Coronary artery (tissue), 2 donors: ENCODE measurements around the gene PBX1.

Source experiments
- DNase-seq: peaks from one replicate; pipeline ENCODE4 v3.0.0-alpha.2; 2017; ENCODE audit warnings: low spot score
- H3K27ac ChIP-seq, 2 donors: fragments of 200-600 bp; sonication (generic); one replicate each; pipeline ENCODE4 v1.5.1; 2016 to 2019
- H3K4me3 ChIP-seq: fragments of 200-600 bp; sonication (generic); 2 replicates; pipeline ENCODE4 v1.5.1; 2016; ENCODE audit warnings: mild to moderate bottlenecking, moderate library complexity
- TF ChIP-seq, protein P1 (sequence below): fragments of 200-600 bp; sonication (generic); IDR thresholded peaks from one replicate; pipeline ENCODE4 v1.5.1; 2019; ENCODE audit warnings: antibody characterized with exemption

The PBX1 gene

DNA sequence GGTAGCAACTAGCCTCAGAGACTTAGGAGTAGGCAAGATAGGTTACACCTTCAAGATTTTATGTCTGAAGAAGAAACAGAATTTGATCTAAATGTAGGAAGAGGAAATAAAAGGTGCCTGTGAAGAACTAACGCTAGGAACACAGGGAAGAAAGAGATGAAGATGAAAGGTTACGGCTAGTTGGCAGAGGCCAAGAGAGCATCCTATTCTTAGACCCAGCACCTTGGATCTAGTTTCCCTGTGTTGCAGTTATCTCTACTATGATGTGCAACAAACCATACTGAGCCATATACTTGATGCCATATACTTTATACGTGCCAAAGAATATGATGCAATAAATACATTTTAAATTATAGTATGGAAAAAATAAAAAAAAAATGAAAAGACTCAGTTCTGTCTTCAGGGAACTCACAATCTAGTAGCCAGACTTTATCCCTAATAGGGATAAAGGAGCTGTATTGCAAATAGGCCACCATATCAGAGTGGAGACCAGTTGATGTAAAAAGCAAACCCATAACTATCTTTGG is 181.1 kb downstream of the PBX1 start:
- TF ChIP-seq, protein P1, sequence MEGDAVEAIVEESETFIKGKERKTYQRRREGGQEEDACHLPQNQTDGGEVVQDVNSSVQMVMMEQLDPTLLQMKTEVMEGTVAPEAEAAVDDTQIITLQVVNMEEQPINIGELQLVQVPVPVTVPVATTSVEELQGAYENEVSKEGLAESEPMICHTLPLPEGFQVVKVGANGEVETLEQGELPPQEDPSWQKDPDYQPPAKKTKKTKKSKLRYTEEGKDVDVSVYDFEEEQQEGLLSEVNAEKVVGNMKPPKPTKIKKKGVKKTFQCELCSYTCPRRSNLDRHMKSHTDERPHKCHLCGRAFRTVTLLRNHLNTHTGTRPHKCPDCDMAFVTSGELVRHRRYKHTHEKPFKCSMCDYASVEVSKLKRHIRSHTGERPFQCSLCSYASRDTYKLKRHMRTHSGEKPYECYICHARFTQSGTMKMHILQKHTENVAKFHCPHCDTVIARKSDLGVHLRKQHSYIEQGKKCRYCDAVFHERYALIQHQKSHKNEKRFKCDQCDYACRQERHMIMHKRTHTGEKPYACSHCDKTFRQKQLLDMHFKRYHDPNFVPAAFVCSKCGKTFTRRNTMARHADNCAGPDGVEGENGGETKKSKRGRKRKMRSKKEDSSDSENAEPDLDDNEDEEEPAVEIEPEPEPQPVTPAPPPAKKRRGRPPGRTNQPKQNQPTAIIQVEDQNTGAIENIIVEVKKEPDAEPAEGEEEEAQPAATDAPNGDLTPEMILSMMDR = no peak
- Histone ChIP-seq H3K4me3 (no peak overlapping the region), H3K27ac (no peak overlapping the region)
- no peak for DNase-seq

DNA sequence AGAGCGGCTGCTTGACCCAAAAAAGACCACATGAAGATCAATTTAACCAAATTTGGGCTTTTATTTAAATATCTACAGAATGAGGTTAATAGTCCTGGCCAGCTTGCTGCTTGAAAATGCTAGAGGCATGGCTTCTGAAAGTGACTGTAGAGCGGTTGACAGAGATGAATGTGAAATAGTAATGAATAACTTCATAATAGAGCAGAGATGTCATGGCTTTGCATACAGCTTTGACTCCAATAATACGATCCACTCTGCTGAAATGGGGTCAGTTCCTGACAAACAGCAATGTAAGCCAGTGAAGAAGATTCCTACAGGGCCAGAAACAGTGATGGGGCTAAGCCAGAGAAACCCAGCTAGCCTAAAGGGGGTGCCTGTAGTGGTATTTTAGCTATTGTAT is 183.8 kb downstream of the PBX1 start:
- Histone ChIP-seq H3K4me3 (no peak overlapping the region), H3K27ac (no peak overlapping the region)
- TF ChIP-seq, protein P1 = no peak
- DNase-seq = no peak

DNA sequence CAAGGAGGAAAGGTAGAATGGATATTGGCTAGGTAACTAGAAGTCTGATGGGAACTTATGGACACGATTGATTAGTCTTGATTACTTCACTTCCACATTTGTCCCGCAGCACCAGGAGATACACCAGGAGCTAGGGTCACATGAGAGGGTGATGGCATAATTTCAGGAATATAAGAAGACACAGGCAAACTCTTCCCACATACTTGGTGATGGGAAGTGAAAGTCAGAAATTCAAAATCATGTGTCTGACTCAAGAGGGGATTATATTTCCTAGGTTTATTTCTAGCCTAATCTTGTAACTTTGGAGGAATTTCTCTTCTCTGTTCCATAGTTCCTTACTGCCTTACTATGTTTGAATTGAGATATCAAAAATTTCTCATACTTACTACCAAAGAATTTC is 185.0 kb downstream of the PBX1 start:
- no peak overlapping the region for H3K27ac ChIP-seq
- no peak for DNase-seq
- TF ChIP-seq, protein P1 = no peak
- H3K4me3 ChIP-seq = no peak overlapping the region

DNA sequence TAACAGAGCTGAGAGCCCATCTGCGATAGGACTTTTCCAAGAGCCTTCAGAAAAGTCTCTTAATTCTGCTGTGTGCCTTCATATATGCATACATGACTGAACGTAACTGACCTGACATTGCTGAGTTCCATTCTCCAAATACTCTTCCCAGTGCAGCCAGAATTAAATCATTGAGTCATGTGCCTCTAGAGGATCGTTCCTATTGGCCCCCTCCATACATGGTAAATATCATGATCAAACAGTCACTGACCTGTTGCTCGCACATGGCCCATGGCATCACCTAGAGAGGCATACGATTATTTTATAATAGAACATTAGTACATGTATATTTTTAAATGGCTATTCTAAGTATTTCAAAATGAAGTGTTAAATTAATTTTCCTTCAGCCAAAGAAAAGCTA is 186.8 kb downstream of the PBX1 start:
- H3K27ac ChIP-seq = no peak overlapping the region
- no peak overlapping the region for H3K4me3 ChIP-seq
- TF ChIP-seq, protein P1 = no peak
- no peak for DNase-seq

DNA sequence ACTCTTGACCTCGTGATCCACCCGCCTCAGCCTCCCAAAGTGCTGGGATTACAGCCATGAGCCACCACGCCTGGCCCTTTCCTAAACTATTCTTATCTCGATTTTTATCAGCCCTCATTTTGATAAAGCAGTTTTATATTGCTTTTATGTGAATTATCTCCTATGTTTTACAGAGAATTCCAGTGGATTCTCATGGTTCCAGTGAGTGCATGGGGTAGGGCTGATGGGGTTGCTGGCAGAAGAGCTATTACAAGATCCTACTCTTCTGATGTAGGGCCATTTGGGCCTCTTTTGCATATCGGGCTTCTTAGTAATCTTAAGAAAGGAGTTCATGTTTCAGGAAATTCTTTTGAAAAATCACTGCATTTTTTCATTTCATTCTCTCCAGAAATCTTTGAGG is 187.6 kb downstream of the PBX1 start:
- DNase-seq = no peak
- H3K4me3 ChIP-seq = no peak overlapping the region
- TF ChIP-seq, protein P1 = no peak
- H3K27ac ChIP-seq = peak overlapping the region in 1 of 2 donors; percentile 10

DNA sequence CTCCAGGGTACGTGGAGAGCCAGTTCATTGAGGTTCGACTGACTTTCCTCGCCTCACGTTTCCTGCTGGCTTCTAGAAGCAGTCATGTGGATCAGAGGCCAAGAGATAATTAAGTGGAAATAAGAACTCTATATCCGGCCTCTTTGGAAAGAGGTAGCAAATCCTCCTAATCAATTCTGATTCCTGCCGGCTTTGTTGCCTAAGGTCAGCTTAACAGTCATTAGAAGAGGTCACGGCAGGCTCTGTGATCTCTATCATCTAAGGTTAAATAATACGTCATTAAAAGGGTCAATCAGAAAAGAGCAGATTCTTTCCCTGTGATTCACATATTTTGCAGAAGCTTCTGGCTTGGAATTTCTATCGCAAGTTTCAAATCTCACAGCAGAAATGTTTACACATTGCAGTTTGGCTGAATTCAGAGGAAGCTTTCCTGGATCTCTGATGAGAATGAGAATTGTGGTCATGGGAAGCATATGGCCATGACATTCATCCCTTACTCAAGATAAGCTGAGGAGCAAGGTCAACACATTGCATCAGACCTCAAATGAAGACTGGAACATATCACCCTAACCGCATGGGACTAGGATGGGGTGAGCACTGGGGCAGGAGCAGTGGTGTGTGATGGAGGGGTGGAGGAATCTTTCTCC is 189.4 kb downstream of the PBX1 start:
- H3K4me3 ChIP-seq = peak overlapping the region; percentile 43
- no peak for DNase-seq
- peak overlapping the region; percentile 54 to 82 for H3K27ac ChIP-seq
- TF ChIP-seq, protein P1 = no peak

DNA sequence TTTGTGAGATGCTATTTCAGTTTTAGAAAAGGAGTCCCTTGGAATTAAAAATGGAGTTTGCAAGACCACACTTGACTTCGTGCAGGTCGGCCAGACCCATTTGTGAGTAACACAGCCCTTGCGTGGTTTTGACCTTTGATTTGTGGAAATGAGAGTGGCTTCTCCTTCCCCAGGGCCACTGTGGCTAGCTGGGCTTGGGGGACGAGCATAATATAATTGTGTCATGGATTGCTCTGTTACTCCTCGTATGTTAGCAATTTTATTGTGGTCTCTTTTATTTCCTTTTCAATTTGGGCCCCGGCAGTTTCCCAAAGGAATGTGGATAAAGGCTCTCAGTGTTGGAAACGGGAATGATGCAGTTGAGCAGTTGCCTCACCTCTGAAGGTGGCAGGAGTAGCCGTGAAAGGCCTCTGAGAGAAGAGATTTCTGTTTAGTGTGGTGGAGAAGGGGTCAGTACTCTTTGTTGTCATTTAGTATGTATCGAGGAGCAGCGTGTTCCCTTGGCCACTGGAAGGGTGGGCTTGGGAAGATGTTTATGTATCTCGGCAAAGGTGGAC is 194.6 kb downstream of the PBX1 start:
- peak overlapping the region; percentile 67 to 84 for H3K27ac ChIP-seq
- DNase-seq = no peak
- TF ChIP-seq, protein P1 = no peak
- peak overlapping the region; percentile 64 for H3K4me3 ChIP-seq
